Measurements from ENCODE around the gene TKTL1. TPM values are rescaled to one million over a fixed set of nuclear protein-coding genes. Genes with fewer than 3 reads are reported as not detected.

Gene TKTL1
- total RNA-seq, 2 experiments from 2014 or later = 0.23 TPM; not detected in 1

- ChIA-PET CTCF (interaction anchor here (1.0 kb wide), 1 partner anchor 14 kb away, joined by 4 read pairs; no protein-coding TSS in a partner anchor), POLR2A (interaction anchor here (0.7 kb wide), 1 partner anchor 44 kb away, joined by 3 read pairs; no protein-coding TSS in a partner anchor)
- Mint-ChIP-seq H3K27ac (peak overlapping the region; percentile 87), H3K36me3 (ENCODE audit: low read depth) (peaks cover 32% of the 10 kb centered on the region), H3K27me3 (no peaks in the 10 kb centered on the region), H3K9me3 (ENCODE audit: low read depth) (no peaks in the 10 kb centered on the region), H3K4me3 (peak overlapping the region; percentile 86), H3K4me1 (peaks cover 16% of the 10 kb centered on the region)
- DNase-seq (no peak), ATAC-seq (no peak)
- intact Hi-C loops (cut with DNase I, micrococcal nuclease) = loop anchor here in 1 of 2 experiments (1.0 to 2.0 kb wide), 3 partner anchors 111 to 395 kb away; partner anchors contain the start of genes MECP2 and TMEM187
These were observed 72.1 kb downstream of the TKTL1 start for GRCh38 chrX:154367474-154368308.

- Mint-ChIP-seq H3K27ac (peak overlapping the region; percentile 87), H3K9me3 (ENCODE audit: low read depth) (no peaks in the 10 kb centered on the region), H3K4me1 (peaks cover 22% of the 10 kb centered on the region), H3K36me3 (ENCODE audit: low read depth) (peaks cover 27% of the 10 kb centered on the region), H3K4me3 (peak overlapping the region; percentile 86), H3K27me3 (no peaks in the 10 kb centered on the region)
- DNase-seq (peak; percentile 95), ATAC-seq (peak; percentile 69)
- CTCF ChIA-PET = interaction anchor here (1.0 kb wide), 1 partner anchor 15 kb away, joined by 4 read pairs; no protein-coding TSS in a partner anchor
- intact Hi-C loops (cut with DNase I, micrococcal nuclease) = loop anchor here (1.0 to 2.0 kb wide), 4 partner anchors 10 to 396 kb away; partner anchors contain the start of genes EMD (in 1 of the 2), MECP2 (in 1 of the 2) and TMEM187 (in 1 of the 2)
- POLR2A ChIA-PET = interaction anchor here (0.6 to 0.7 kb wide), 3 partner anchors 43 to 398 kb away, joined by 3 to 5 read pairs (median 3); no protein-coding TSS in a partner anchor
These were observed 73.2 kb downstream of the TKTL1 start for GRCh38 chrX:154368630-154369448.

- Mint-ChIP-seq H3K4me1 (peaks cover 22% of the 10 kb centered on the region), H3K27me3 (no peaks in the 10 kb centered on the region), H3K27ac (peak overlapping the region; percentile 91), H3K36me3 (ENCODE audit: low read depth) (peaks cover 25% of the 10 kb centered on the region), H3K4me3 (peak overlapping the region; percentile 86), H3K9me3 (ENCODE audit: low read depth) (no peaks in the 10 kb centered on the region)
- CTCF ChIA-PET = no interaction called here
- intact Hi-C loops (cut with DNase I, micrococcal nuclease) = loop anchor here (1.0 to 10.0 kb wide), 9 partner anchors 10 to 645 kb away; partner anchors contain the start of genes TMEM187 (in 2 of the 2), ABCD1 (in 1 of the 2), ARHGAP4 (in 1 of the 2) and BCAP31 (in 1 of the 2)
- ATAC-seq = peak; percentile 11
- peak; percentile 77 for DNase-seq
- POLR2A ChIA-PET = interaction anchor here (0.6 kb wide), 3 partner anchors 80 to 399 kb away, joined by 3 to 5 read pairs (median 3); no protein-coding TSS in a partner anchor
These were observed 74.1 kb downstream of the TKTL1 start for GRCh38 chrX:154369449-154370299.

GRCh38 chrX:154370300-154371016 lies 74.9 kb downstream of the TKTL1 start:
- DNase-seq (no peak), ATAC-seq (no peak)
- peak overlapping the region; percentile 91 for H3K27ac Mint-ChIP-seq
- POLR2A ChIA-PET = interaction anchor here (0.6 to 1.0 kb wide), 6 partner anchors 27 to 399 kb away, joined by 3 to 4 read pairs (median 4); partner anchors contain the start of genes HCFC1 and SLC10A3
- peaks cover 22% of the 10 kb centered on the region for H3K4me1 Mint-ChIP-seq
- no peaks in the 10 kb centered on the region for H3K27me3 Mint-ChIP-seq
- CTCF ChIA-PET = interaction anchor here (0.6 kb wide), 1 partner anchor 10 kb away, joined by 3 read pairs; no protein-coding TSS in a partner anchor
- H3K9me3 Mint-ChIP-seq (ENCODE audit: low read depth) = no peaks in the 10 kb centered on the region
- peaks cover 21% of the 10 kb centered on the region for H3K36me3 Mint-ChIP-seq (ENCODE audit: low read depth)
- intact Hi-C loops (cut with DNase I, micrococcal nuclease) = loop anchor here (1.0 to 10.0 kb wide), 10 partner anchors 9 to 646 kb away; partner anchors contain the start of genes ARHGAP4 (in 2 of the 2), ABCD1 (in 1 of the 2), BCAP31 (in 1 of the 2) and EMD (in 1 of the 2)
- peak overlapping the region; percentile 86 for H3K4me3 Mint-ChIP-seq

GRCh38 chrX:154371017-154371788 lies 75.6 kb downstream of the TKTL1 start:
- peak; percentile 55 for ATAC-seq
- H3K27me3 Mint-ChIP-seq = no peaks in the 10 kb centered on the region
- no peaks in the 10 kb centered on the region for H3K9me3 Mint-ChIP-seq (ENCODE audit: low read depth)
- H3K27ac Mint-ChIP-seq = peak overlapping the region; percentile 55
- H3K4me3 Mint-ChIP-seq = peak overlapping the region; percentile 86
- H3K4me1 Mint-ChIP-seq = peaks cover 22% of the 10 kb centered on the region
- peaks cover 19% of the 10 kb centered on the region for H3K36me3 Mint-ChIP-seq (ENCODE audit: low read depth)
- intact Hi-C loops (cut with DNase I, micrococcal nuclease) = loop anchor here (1.0 to 10.0 kb wide), 10 partner anchors 8 to 646 kb away; partner anchors contain the start of genes ARHGAP4 (in 2 of the 2), ABCD1 (in 1 of the 2), BCAP31 (in 1 of the 2) and EMD (in 1 of the 2)
- peak; percentile 96 for DNase-seq
- POLR2A ChIA-PET = interaction anchor here (0.6 to 1.0 kb wide), 6 partner anchors 27 to 400 kb away, joined by 3 to 4 read pairs (median 4); partner anchors contain the start of genes HCFC1 and SLC10A3
- CTCF ChIA-PET = interaction anchor here (0.6 kb wide), 1 partner anchor 9 kb away, joined by 3 read pairs; no protein-coding TSS in a partner anchor

- intact Hi-C loops (cut with DNase I, micrococcal nuclease) = loop anchor here (1.0 to 10.0 kb wide), 10 partner anchors 7 to 647 kb away; partner anchors contain the start of genes ARHGAP4 (in 2 of the 2), ABCD1 (in 1 of the 2), BCAP31 (in 1 of the 2) and EMD (in 1 of the 2)
- DNase-seq (no peak), ATAC-seq (peak; percentile 0)
- POLR2A ChIA-PET = no interaction called here
- Mint-ChIP-seq H3K27me3 (no peaks in the 10 kb centered on the region), H3K4me1 (peaks cover 26% of the 10 kb centered on the region), H3K27ac (no peak overlapping the region), H3K9me3 (ENCODE audit: low read depth) (no peaks in the 10 kb centered on the region), H3K4me3 (peak overlapping the region; percentile 86), H3K36me3 (ENCODE audit: low read depth) (peaks cover 16% of the 10 kb centered on the region)
- CTCF ChIA-PET = no interaction called here
These were observed 76.2 kb downstream of the TKTL1 start for GRCh38 chrX:154371789-154372300.

GRCh38 chrX:154372612-154373022 lies 77.0 kb downstream of the TKTL1 start:
- DNase-seq (peak; percentile 65), ATAC-seq (no peak)
- peak overlapping the region; percentile 79 for H3K27ac Mint-ChIP-seq
- H3K9me3 Mint-ChIP-seq (ENCODE audit: low read depth) = no peaks in the 10 kb centered on the region
- POLR2A ChIA-PET = interaction anchor here (0.7 kb wide), 1 partner anchor 10 kb away, joined by 4 read pairs; no protein-coding TSS in a partner anchor
- intact Hi-C loops (cut with DNase I, micrococcal nuclease) = loop anchor here (5.0 to 10.0 kb wide), 5 partner anchors 45 to 648 kb away; partner anchors contain the start of genes ABCD1 (in 1 of the 2), ARHGAP4 (in 1 of the 2), BCAP31 (in 1 of the 2) and HCFC1 (in 1 of the 2)
- peaks cover 13% of the 10 kb centered on the region for H3K36me3 Mint-ChIP-seq (ENCODE audit: low read depth)
- H3K27me3 Mint-ChIP-seq = no peaks in the 10 kb centered on the region
- CTCF ChIA-PET = interaction anchor here (0.7 to 1.3 kb wide), 4 partner anchors 9 to 698 kb away, joined by 3 to 4 read pairs (median 3); no protein-coding TSS in a partner anchor
- peaks cover 27% of the 10 kb centered on the region for H3K4me1 Mint-ChIP-seq
- H3K4me3 Mint-ChIP-seq = peak overlapping the region; percentile 86
